ENCODE results near the gene RBMS3.

The RBMS3 gene

GRCh38 chr3:29397406-29397805 lies 116.5 kb downstream of the RBMS3 start:
- Histone ChIP-seq H3K9me3 (ENCODE audit: control insufficient read depth in 1 of 2, low read length in 2 of 2) (peaks cover 0 to 7% of the 10 kb centered on the region in 2 donors), H3K4me3 (ENCODE audit: low read depth in 1 of 2, low read length in 2 of 2) (no peak overlapping the region), H3K9ac (ENCODE audit: low read depth in 1 of 2, low read length in 2 of 2) (no peak overlapping the region), H3K36me3 (ENCODE audit: control insufficient read depth in 1 of 2, insufficient read depth in 2 of 2, low read length in 2 of 2) (no peaks in the 10 kb centered on the region), H3K4me1 (ENCODE audit: control insufficient read depth in 1 of 2, insufficient read depth in 2 of 2, low read length in 2 of 2) (no peaks in the 10 kb centered on the region), H3K27ac (ENCODE audit: low read depth, low read length) (no peak overlapping the region), H3K27me3 (ENCODE audit: control insufficient read depth in 1 of 2, insufficient read depth in 2 of 2, low read length in 2 of 2) (no peaks in the 10 kb centered on the region)

GRCh38 chr3:29398787-29399186 lies 117.9 kb downstream of the RBMS3 start:
- H3K27ac ChIP-seq (ENCODE audit: low read depth, low read length) = no peak overlapping the region
- no peaks in the 10 kb centered on the region for H3K4me1 ChIP-seq (ENCODE audit: control insufficient read depth in 1 of 2, insufficient read depth in 2 of 2, low read length in 2 of 2)
- no peaks in the 10 kb centered on the region for H3K36me3 ChIP-seq (ENCODE audit: control insufficient read depth in 1 of 2, insufficient read depth in 2 of 2, low read length in 2 of 2)
- peaks cover 0 to 7% of the 10 kb centered on the region in 2 donors for H3K9me3 ChIP-seq (ENCODE audit: control insufficient read depth in 1 of 2, low read length in 2 of 2)
- H3K27me3 ChIP-seq (ENCODE audit: control insufficient read depth in 1 of 2, insufficient read depth in 2 of 2, low read length in 2 of 2) = no peaks in the 10 kb centered on the region
- H3K9ac ChIP-seq (ENCODE audit: low read depth in 1 of 2, low read length in 2 of 2) = no peak overlapping the region
- H3K4me3 ChIP-seq (ENCODE audit: low read depth in 1 of 2, low read length in 2 of 2) = no peak overlapping the region

GRCh38 chr3:29406291-29406832 lies 125.5 kb downstream of the RBMS3 start:
- no peaks in the 10 kb centered on the region for H3K4me1 ChIP-seq (ENCODE audit: control insufficient read depth in 1 of 2, insufficient read depth in 2 of 2, low read length in 2 of 2)
- no peaks in the 10 kb centered on the region for H3K36me3 ChIP-seq (ENCODE audit: control insufficient read depth in 1 of 2, insufficient read depth in 2 of 2, low read length in 2 of 2)
- no peak overlapping the region for H3K4me3 ChIP-seq (ENCODE audit: low read depth in 1 of 2, low read length in 2 of 2)
- no peak overlapping the region for H3K27ac ChIP-seq (ENCODE audit: low read depth, low read length)
- no peak overlapping the region for H3K9ac ChIP-seq (ENCODE audit: low read depth in 1 of 2, low read length in 2 of 2)
- no peaks in the 10 kb centered on the region for H3K9me3 ChIP-seq (ENCODE audit: control insufficient read depth in 1 of 2, low read length in 2 of 2)
- no peaks in the 10 kb centered on the region for H3K27me3 ChIP-seq (ENCODE audit: control insufficient read depth in 1 of 2, insufficient read depth in 2 of 2, low read length in 2 of 2)

GRCh38 chr3:29408676-29409075 lies 127.8 kb downstream of the RBMS3 start:
- Histone ChIP-seq H3K27ac (ENCODE audit: low read depth, low read length) (no peak overlapping the region), H3K9me3 (ENCODE audit: control insufficient read depth in 1 of 2, low read length in 2 of 2) (no peaks in the 10 kb centered on the region), H3K4me3 (ENCODE audit: low read depth in 1 of 2, low read length in 2 of 2) (no peak overlapping the region), H3K4me1 (ENCODE audit: control insufficient read depth in 1 of 2, insufficient read depth in 2 of 2, low read length in 2 of 2) (no peaks in the 10 kb centered on the region), H3K9ac (ENCODE audit: low read depth in 1 of 2, low read length in 2 of 2) (no peak overlapping the region), H3K36me3 (ENCODE audit: control insufficient read depth in 1 of 2, insufficient read depth in 2 of 2, low read length in 2 of 2) (no peaks in the 10 kb centered on the region), H3K27me3 (ENCODE audit: control insufficient read depth in 1 of 2, insufficient read depth in 2 of 2, low read length in 2 of 2) (no peaks in the 10 kb centered on the region)

GRCh38 chr3:29409409-29409808 lies 128.5 kb downstream of the RBMS3 start:
- H3K4me1 ChIP-seq (ENCODE audit: control insufficient read depth in 1 of 2, insufficient read depth in 2 of 2, low read length in 2 of 2) = no peaks in the 10 kb centered on the region
- H3K9ac ChIP-seq (ENCODE audit: low read depth in 1 of 2, low read length in 2 of 2) = no peak overlapping the region
- H3K36me3 ChIP-seq (ENCODE audit: control insufficient read depth in 1 of 2, insufficient read depth in 2 of 2, low read length in 2 of 2) = no peaks in the 10 kb centered on the region
- no peak overlapping the region for H3K4me3 ChIP-seq (ENCODE audit: low read depth in 1 of 2, low read length in 2 of 2)
- no peak overlapping the region for H3K27ac ChIP-seq (ENCODE audit: low read depth, low read length)
- no peaks in the 10 kb centered on the region for H3K9me3 ChIP-seq (ENCODE audit: control insufficient read depth in 1 of 2, low read length in 2 of 2)
- H3K27me3 ChIP-seq (ENCODE audit: control insufficient read depth in 1 of 2, insufficient read depth in 2 of 2, low read length in 2 of 2) = no peaks in the 10 kb centered on the region

- no peak overlapping the region for H3K9ac ChIP-seq (ENCODE audit: low read depth in 1 of 2, low read length in 2 of 2)
- H3K9me3 ChIP-seq (ENCODE audit: control insufficient read depth in 1 of 2, low read length in 2 of 2) = no peaks in the 10 kb centered on the region
- H3K27ac ChIP-seq (ENCODE audit: low read depth, low read length) = no peak overlapping the region
- no peaks in the 10 kb centered on the region for H3K36me3 ChIP-seq (ENCODE audit: control insufficient read depth in 1 of 2, insufficient read depth in 2 of 2, low read length in 2 of 2)
- no peaks in the 10 kb centered on the region for H3K27me3 ChIP-seq (ENCODE audit: control insufficient read depth in 1 of 2, insufficient read depth in 2 of 2, low read length in 2 of 2)
- H3K4me3 ChIP-seq (ENCODE audit: low read depth in 1 of 2, low read length in 2 of 2) = no peak overlapping the region
- H3K4me1 ChIP-seq (ENCODE audit: control insufficient read depth in 1 of 2, insufficient read depth in 2 of 2, low read length in 2 of 2) = no peaks in the 10 kb centered on the region
Measured at GRCh38 chr3:29410220-29410619, 129.3 kb downstream of the RBMS3 start.

- H3K27me3 ChIP-seq (ENCODE audit: control insufficient read depth in 1 of 2, insufficient read depth in 2 of 2, low read length in 2 of 2) = no peaks in the 10 kb centered on the region
- H3K27ac ChIP-seq (ENCODE audit: low read depth, low read length) = no peak overlapping the region
- H3K9ac ChIP-seq (ENCODE audit: low read depth in 1 of 2, low read length in 2 of 2) = no peak overlapping the region
- no peaks in the 10 kb centered on the region for H3K36me3 ChIP-seq (ENCODE audit: control insufficient read depth in 1 of 2, insufficient read depth in 2 of 2, low read length in 2 of 2)
- no peaks in the 10 kb centered on the region for H3K4me1 ChIP-seq (ENCODE audit: control insufficient read depth in 1 of 2, insufficient read depth in 2 of 2, low read length in 2 of 2)
- no peaks in the 10 kb centered on the region for H3K9me3 ChIP-seq (ENCODE audit: control insufficient read depth in 1 of 2, low read length in 2 of 2)
- H3K4me3 ChIP-seq (ENCODE audit: low read depth in 1 of 2, low read length in 2 of 2) = no peak overlapping the region
Measured at GRCh38 chr3:29410660-29411405, 130.0 kb downstream of the RBMS3 start.

- H3K36me3 ChIP-seq (ENCODE audit: control insufficient read depth in 1 of 2, insufficient read depth in 2 of 2, low read length in 2 of 2) = no peaks in the 10 kb centered on the region
- H3K27ac ChIP-seq (ENCODE audit: low read depth, low read length) = no peak overlapping the region
- H3K9ac ChIP-seq (ENCODE audit: low read depth in 1 of 2, low read length in 2 of 2) = no peak overlapping the region
- no peaks in the 10 kb centered on the region for H3K9me3 ChIP-seq (ENCODE audit: control insufficient read depth in 1 of 2, low read length in 2 of 2)
- H3K4me1 ChIP-seq (ENCODE audit: control insufficient read depth in 1 of 2, insufficient read depth in 2 of 2, low read length in 2 of 2) = no peaks in the 10 kb centered on the region
- H3K27me3 ChIP-seq (ENCODE audit: control insufficient read depth in 1 of 2, insufficient read depth in 2 of 2, low read length in 2 of 2) = no peaks in the 10 kb centered on the region
- H3K4me3 ChIP-seq (ENCODE audit: low read depth in 1 of 2, low read length in 2 of 2) = no peak overlapping the region
Measured at GRCh38 chr3:29412110-29412509, 131.2 kb downstream of the RBMS3 start.

- no peaks in the 10 kb centered on the region for H3K27me3 ChIP-seq (ENCODE audit: control insufficient read depth in 1 of 2, insufficient read depth in 2 of 2, low read length in 2 of 2)
- H3K4me3 ChIP-seq (ENCODE audit: low read depth in 1 of 2, low read length in 2 of 2) = no peak overlapping the region
- no peaks in the 10 kb centered on the region for H3K36me3 ChIP-seq (ENCODE audit: control insufficient read depth in 1 of 2, insufficient read depth in 2 of 2, low read length in 2 of 2)
- H3K27ac ChIP-seq (ENCODE audit: low read depth, low read length) = no peak overlapping the region
- no peaks in the 10 kb centered on the region for H3K4me1 ChIP-seq (ENCODE audit: control insufficient read depth in 1 of 2, insufficient read depth in 2 of 2, low read length in 2 of 2)
- H3K9me3 ChIP-seq (ENCODE audit: control insufficient read depth in 1 of 2, low read length in 2 of 2) = no peaks in the 10 kb centered on the region
- H3K9ac ChIP-seq (ENCODE audit: low read depth in 1 of 2, low read length in 2 of 2) = no peak overlapping the region
Measured at GRCh38 chr3:29414468-29415224, 133.8 kb downstream of the RBMS3 start.

- no peak overlapping the region for H3K4me3 ChIP-seq (ENCODE audit: low read depth in 1 of 2, low read length in 2 of 2)
- H3K36me3 ChIP-seq (ENCODE audit: control insufficient read depth in 1 of 2, insufficient read depth in 2 of 2, low read length in 2 of 2) = no peaks in the 10 kb centered on the region
- H3K4me1 ChIP-seq (ENCODE audit: control insufficient read depth in 1 of 2, insufficient read depth in 2 of 2, low read length in 2 of 2) = no peaks in the 10 kb centered on the region
- H3K27ac ChIP-seq (ENCODE audit: low read depth, low read length) = no peak overlapping the region
- H3K27me3 ChIP-seq (ENCODE audit: control insufficient read depth in 1 of 2, insufficient read depth in 2 of 2, low read length in 2 of 2) = no peaks in the 10 kb centered on the region
- H3K9ac ChIP-seq (ENCODE audit: low read depth in 1 of 2, low read length in 2 of 2) = no peak overlapping the region
- H3K9me3 ChIP-seq (ENCODE audit: control insufficient read depth in 1 of 2, low read length in 2 of 2) = no peaks in the 10 kb centered on the region
Measured at GRCh38 chr3:29415482-29416223, 134.8 kb downstream of the RBMS3 start.
